HFF-Myc (cell line): ENCODE measurements around the gene CYP46A1.
A peak's percentile ranks its signal among the peaks of the same experiment; 100 is the strongest.
"Not testable (repeated sequence)": the region's sequence is repeated elsewhere in the genome, so short reads cannot be mapped to it uniquely, and the experiment has no call there.

Source experiments
- DNase-seq: peaks from one replicate; pipeline ENCODE4 v3.0.0-alpha.2; 2011; ENCODE audit warnings: low read depth; ENCODE audit errors: extremely low read depth
- H3K4me3 ChIP-seq: replicated peaks from 2 replicates; pipeline ENCODE4 v1.5.1; 2011; ENCODE audit warnings: low read depth, mild to moderate bottlenecking, control low read depth, low read length
- CTCF ChIP-seq: IDR thresholded peaks from 2 replicates; pipeline ENCODE4 v1.5.1; 2012; ENCODE audit warnings: mild to moderate bottlenecking, low read depth, low read length, control low read depth; ENCODE audit errors: missing control alignments

Gene CYP46A1

GRCh38 chr14:99757331-99758070 lies 73.4 kb downstream of the CYP46A1 start:
- peak; percentile 94 for DNase-seq
- H3K4me3 ChIP-seq: no peak overlapping the region
- TF ChIP-seq CTCF: no peak

- TF ChIP-seq CTCF: no peak
- DNase-seq: peak; percentile 86
- H3K4me3 ChIP-seq: no peak overlapping the region
Measured at GRCh38 chr14:99758121-99758821, 74.2 kb downstream of the CYP46A1 start.

- TF ChIP-seq CTCF: no peak
- H3K4me3 ChIP-seq: no peak overlapping the region
- no peak for DNase-seq
Measured at GRCh38 chr14:99758872-99759545, 74.9 kb downstream of the CYP46A1 start.

GRCh38 chr14:99759546-99759925 lies 75.4 kb downstream of the CYP46A1 start:
- H3K4me3 ChIP-seq: no peak overlapping the region
- no peak for DNase-seq
- TF ChIP-seq CTCF: no peak

GRCh38 chr14:99760817-99761216 lies 76.7 kb downstream of the CYP46A1 start:
- no peak for DNase-seq
- no peak overlapping the region for H3K4me3 ChIP-seq
- no peak for TF ChIP-seq CTCF

GRCh38 chr14:99762911-99763310 lies 78.8 kb downstream of the CYP46A1 start:
- H3K4me3 ChIP-seq, DNase-seq: not testable (repeated sequence)

GRCh38 chr14:99763527-99764221 lies 79.6 kb downstream of the CYP46A1 start:
- TF ChIP-seq CTCF: no peak
- no peak overlapping the region for H3K4me3 ChIP-seq
- DNase-seq: no peak
